Mesenchymal stem cell (in vitro differentiated cells and primary cell): Measurements from ENCODE around the gene REV3L.

Source experiments
- DNase-seq: peaks from one replicate; pipeline ENCODE4 v3.0.0-alpha.2; 2013
- H2AFZ ChIP-seq: one replicate; pipeline ENCODE4 v1.6.1; 2013; ENCODE audit warnings: low read depth, mild to moderate bottlenecking, control low read depth, inconsistent platforms, low read length, moderate library complexity
- H2AK5ac ChIP-seq: 2 replicates; pipeline ENCODE4 v1.6.1; 2013; ENCODE audit warnings: low read length, moderate library complexity, mild to moderate bottlenecking, inconsistent platforms; ENCODE audit not compliant: severe bottlenecking
- H2BK120ac ChIP-seq: one replicate; pipeline ENCODE4 v1.6.1; 2013; ENCODE audit warnings: low read depth, mild to moderate bottlenecking, inconsistent platforms, low read length, moderate library complexity
- H2BK12ac ChIP-seq, 2 experiments: one replicate each; pipeline ENCODE4 v1.6.1; 2013; ENCODE audit warnings: inconsistent platforms in 2 of 2, low read length in 2 of 2, mild to moderate bottlenecking in 2 of 2, moderate library complexity in 2 of 2, control low read depth in 1 of 2
- H2BK15ac ChIP-seq: one replicate; pipeline ENCODE4 v1.6.1; 2013; ENCODE audit warnings: mild to moderate bottlenecking, low read depth, inconsistent platforms; ENCODE audit not compliant: poor library complexity, severe bottlenecking
- H2BK5ac ChIP-seq: 2 replicates; pipeline ENCODE4 v1.6.1; 2013; ENCODE audit warnings: low read depth, mild to moderate bottlenecking, low read length, control low read depth, inconsistent platforms; ENCODE audit not compliant: poor library complexity, severe bottlenecking
- H3K14ac ChIP-seq, 2 experiments: one replicate each; pipeline ENCODE4 v1.6.1; 2013; ENCODE audit warnings: inconsistent platforms in 2 of 2, low read length in 2 of 2, control low read depth in 1 of 2, mild to moderate bottlenecking in 1 of 2, moderate library complexity in 1 of 2
- H3K18ac ChIP-seq, 2 experiments: one replicate each; pipeline ENCODE4 v1.6.1; 2013; ENCODE audit warnings: inconsistent platforms in 2 of 2, low read length in 2 of 2, control low read depth in 1 of 2, low read depth in 1 of 2, mild to moderate bottlenecking in 1 of 2
- H3K23ac ChIP-seq, 2 experiments: one replicate each; pipeline ENCODE4 v1.6.1; 2013; ENCODE audit warnings: inconsistent platforms in 2 of 2, low read length in 2 of 2, mild to moderate bottlenecking in 2 of 2, moderate library complexity in 2 of 2, control low read depth in 1 of 2
- H3K27ac ChIP-seq: 2 replicates; pipeline ENCODE4 v1.5.1; 2013; ENCODE audit warnings: mild to moderate bottlenecking, moderate library complexity, low read length, control low read depth, inconsistent platforms; ENCODE audit not compliant: poor library complexity, severe bottlenecking
- H3K27me3 ChIP-seq, 2 experiments: 2 replicates each; pipeline versions ENCODE4 v1.6.1 to v1.7.0; 2013; ENCODE audit warnings: low read length in 2 of 2, mild to moderate bottlenecking in 2 of 2, moderate library complexity in 2 of 2, control low read depth in 1 of 2, inconsistent platforms in 1 of 2; ENCODE audit not compliant: control insufficient read depth in 1 of 2, insufficient read depth in 1 of 2
- H3K36me3 ChIP-seq, 2 experiments: 2 replicates each; pipeline versions ENCODE4 v1.6.1 to v1.7.0; 2013; ENCODE audit warnings: low read length in 2 of 2, control low read depth in 1 of 2, inconsistent platforms in 1 of 2, low read depth in 1 of 2, mild to moderate bottlenecking in 1 of 2; ENCODE audit not compliant: insufficient read depth in 2 of 2, control insufficient read depth in 1 of 2
- H3K4ac ChIP-seq, 2 experiments: one replicate each; pipeline ENCODE4 v1.6.1; 2013; ENCODE audit warnings: inconsistent platforms in 2 of 2, low read length in 2 of 2, mild to moderate bottlenecking in 2 of 2, moderate library complexity in 2 of 2, control low read depth in 1 of 2, low read depth in 1 of 2
- H3K4me1 ChIP-seq: 2 replicates; pipeline ENCODE4 v1.6.1; 2013; ENCODE audit warnings: low read depth, low read length, control low read depth; ENCODE audit not compliant: control insufficient read depth, insufficient read depth
- H3K4me2 ChIP-seq: 2 replicates; pipeline ENCODE4 v1.6.1; 2013; ENCODE audit warnings: low read length, mild to moderate bottlenecking, inconsistent platforms; ENCODE audit not compliant: poor library complexity, severe bottlenecking
- H3K4me3 ChIP-seq, 2 experiments: 2 replicates each; pipeline versions ENCODE4 v1.5.1 to v1.7.0; 2013; ENCODE audit warnings: low read length in 2 of 2, mild to moderate bottlenecking in 2 of 2, control low read depth in 1 of 2, low read depth in 1 of 2; ENCODE audit not compliant: insufficient read depth in 1 of 2
- H3K79me1 ChIP-seq: replicated peaks from 2 replicates; pipeline ENCODE4 v1.6.1; 2013; ENCODE audit warnings: mild to moderate bottlenecking, control low read depth, low read length, inconsistent platforms; ENCODE audit not compliant: poor library complexity, severe bottlenecking
- H3K9ac ChIP-seq: 2 replicates; pipeline ENCODE4 v1.7.0; 2013; ENCODE audit warnings: mild to moderate bottlenecking, low read length, moderate library complexity
- H3K9me3 ChIP-seq: 2 replicates; pipeline ENCODE4 v1.7.0; 2013; ENCODE audit warnings: mild to moderate bottlenecking, low read length; ENCODE audit not compliant: control insufficient read depth
- H4K8ac ChIP-seq: one replicate; pipeline ENCODE4 v1.6.1; 2013; ENCODE audit warnings: inconsistent platforms, mild to moderate bottlenecking, low read length, moderate library complexity
- H4K91ac ChIP-seq: one replicate; pipeline ENCODE4 v1.6.1; 2013; ENCODE audit warnings: mild to moderate bottlenecking, low read length, inconsistent platforms
- WGBS: methylation state at CpG from one replicate; pipeline ENCODE4 v1.1.7; 2013; ENCODE audit warnings: mixed read lengths; 5-methylcytosine and 5-hydroxymethylcytosine counted together

Gene REV3L

GRCh38 chr6:111483736-111484632 lies 966 bp upstream of the REV3L start:
- H3K4me2 ChIP-seq, result peak overlapping the region; percentile 53
- H2BK15ac ChIP-seq, result peak overlapping the region; percentile 99
- no peaks in the 10 kb centered on the region for H3K27me3 ChIP-seq
- H3K79me1 ChIP-seq, result peaks cover 10% of the 10 kb centered on the region
- H3K18ac ChIP-seq, result peak overlapping the region; percentile 81 to 98
- peak overlapping the region; percentile 86 for H2AK5ac ChIP-seq
- peak overlapping the region; percentile 98 for H3K9ac ChIP-seq
- H3K4me1 ChIP-seq, result no peaks in the 10 kb centered on the region
- peak overlapping the region; percentile 95 to 100 for H3K4ac ChIP-seq
- H3K36me3 ChIP-seq, result peaks cover 4 to 12% of the 10 kb centered on the region in 2 experiments
- no peak overlapping the region for H2AFZ ChIP-seq
- peak overlapping the region; percentile 98 for H4K8ac ChIP-seq
- WGBS, result under 1% methylated on average over 61 of the region's 66 CpGs
- DNase-seq, result peak; percentile 96
- peak overlapping the region; percentile 97 for H2BK5ac ChIP-seq
- H3K14ac ChIP-seq, result peak overlapping the region in 1 of 2 experiments; percentile 83
- peak overlapping the region; percentile 99 for H4K91ac ChIP-seq
- H3K23ac ChIP-seq, result peak overlapping the region in 1 of 2 experiments; percentile 93
- peak overlapping the region in 1 of 2 experiments; percentile 64 for H2BK12ac ChIP-seq
- H3K9me3 ChIP-seq, result no peaks in the 10 kb centered on the region
- H3K4me3 ChIP-seq, result peak overlapping the region; percentile 92 to 94
- peak overlapping the region; percentile 99 for H3K27ac ChIP-seq
- H2BK120ac ChIP-seq, result peak overlapping the region; percentile 11

GRCh38 chr6:111482188-111482958 lies 645 bp downstream of the REV3L start:
- Histone ChIP-seq H3K14ac (peak overlapping the region in 1 of 2 experiments; percentile 93), H3K36me3 (peaks cover 4 to 7% of the 10 kb centered on the region in 2 experiments), H3K4me2 (peak overlapping the region; percentile 80), H2BK5ac (peak overlapping the region; percentile 97), H3K27ac (peak overlapping the region; percentile 70), H3K79me1 (peaks cover 7% of the 10 kb centered on the region), H3K4me1 (peaks cover under 1% of the 10 kb centered on the region), H2AFZ (peak overlapping the region; percentile 89), H3K23ac (peak overlapping the region in 1 of 2 experiments; percentile 97), H3K4me3 (peak overlapping the region; percentile 92 to 94), H2BK120ac (peak overlapping the region; percentile 94), H2BK15ac (peak overlapping the region; percentile 98), H3K18ac (peak overlapping the region; percentile 81 to 98), H3K9me3 (no peaks in the 10 kb centered on the region), H3K9ac (peak overlapping the region; percentile 98), H4K91ac (peak overlapping the region; percentile 75), H3K4ac (peak overlapping the region; percentile 98 to 100), H3K27me3 (no peaks in the 10 kb centered on the region), H4K8ac (peak overlapping the region; percentile 72), H2AK5ac (no peak overlapping the region), H2BK12ac (peak overlapping the region; percentile 50 to 86)
- under 1% methylated on average over 62 of the region's 88 CpGs for WGBS
- DNase-seq, result peak; percentile 71

GRCh38 chr6:111481836-111482187 lies 1.2 kb downstream of the REV3L start:
- H3K9me3 ChIP-seq, result no peaks in the 10 kb centered on the region
- H3K4ac ChIP-seq, result peak overlapping the region in 1 of 2 experiments; percentile 100
- no peak overlapping the region for H2AK5ac ChIP-seq
- H3K4me2 ChIP-seq, result peak overlapping the region; percentile 80
- no peak overlapping the region for H4K8ac ChIP-seq
- H2BK12ac ChIP-seq, result peak overlapping the region; percentile 10 to 50
- peak; percentile 59 for DNase-seq
- H3K27ac ChIP-seq, result peak overlapping the region; percentile 14
- peak overlapping the region in 1 of 2 experiments; percentile 92 for H3K14ac ChIP-seq
- H4K91ac ChIP-seq, result no peak overlapping the region
- peak overlapping the region; percentile 98 for H2BK15ac ChIP-seq
- H2AFZ ChIP-seq, result peak overlapping the region; percentile 89
- H3K23ac ChIP-seq, result no peak overlapping the region
- peak overlapping the region; percentile 92 to 94 for H3K4me3 ChIP-seq
- peaks cover 3 to 7% of the 10 kb centered on the region in 2 experiments for H3K36me3 ChIP-seq
- H2BK120ac ChIP-seq, result peak overlapping the region; percentile 94
- no peaks in the 10 kb centered on the region for H3K27me3 ChIP-seq
- H2BK5ac ChIP-seq, result no peak overlapping the region
- H3K18ac ChIP-seq, result peak overlapping the region; percentile 81 to 98
- peak overlapping the region; percentile 98 for H3K9ac ChIP-seq
- H3K4me1 ChIP-seq, result peaks cover 2% of the 10 kb centered on the region
- WGBS, result 2% methylated on average over 5 of the region's 8 CpGs
- H3K79me1 ChIP-seq, result peaks cover 5% of the 10 kb centered on the region
